ENCODE results near the gene ATP9A. TPM values are rescaled to one million over a fixed set of nuclear protein-coding genes. Genes with fewer than 3 reads are reported as not detected.

ATP9A gene
- total RNA-seq, 1 experiment from 2014 or later = 0.20 TPM

GRCh38 chr20:51584737-51585136 is 183.5 kb downstream of the ATP9A start:
- Histone ChIP-seq H3K27ac (no peak overlapping the region), H3K27me3 (peaks cover 4% of the 10 kb centered on the region; the same call in 1 of the 2 replicates), H3K36me3 (no peaks in the 10 kb centered on the region), H3K4me1 (no peaks in the 10 kb centered on the region), H3K9me3 (replicated peaks) (no peaks in the 10 kb centered on the region), H3K4me3 (no peak overlapping the region)
- DNase-seq = no peak

DNA sequence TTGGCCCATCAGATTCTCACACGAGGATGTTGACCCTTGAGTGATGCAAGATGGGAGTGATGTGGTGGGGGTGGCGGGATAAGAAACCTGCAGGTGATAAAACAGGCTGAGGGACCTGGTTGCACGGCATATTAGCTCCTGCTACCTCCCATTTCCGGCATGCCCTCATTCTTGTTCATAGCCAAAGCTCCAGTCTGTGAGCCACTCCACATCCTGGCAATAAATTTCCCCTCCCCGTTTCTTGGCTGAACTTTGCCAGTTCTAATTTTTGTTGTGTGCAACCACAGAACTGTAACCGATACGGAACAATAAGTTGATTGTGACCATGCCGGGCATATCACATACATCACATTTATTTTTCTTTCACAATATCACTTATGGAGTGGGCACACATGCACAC is 184.1 kb downstream of the ATP9A start:
- no peak for DNase-seq
- no peaks in the 10 kb centered on the region for H3K36me3 ChIP-seq
- H3K4me3 ChIP-seq = no peak overlapping the region
- H3K27me3 ChIP-seq = peaks cover 5% of the 10 kb centered on the region
- H3K9me3 ChIP-seq (replicated peaks) = no peaks in the 10 kb centered on the region
- no peaks in the 10 kb centered on the region for H3K4me1 ChIP-seq
- H3K27ac ChIP-seq = no peak overlapping the region

DNA sequence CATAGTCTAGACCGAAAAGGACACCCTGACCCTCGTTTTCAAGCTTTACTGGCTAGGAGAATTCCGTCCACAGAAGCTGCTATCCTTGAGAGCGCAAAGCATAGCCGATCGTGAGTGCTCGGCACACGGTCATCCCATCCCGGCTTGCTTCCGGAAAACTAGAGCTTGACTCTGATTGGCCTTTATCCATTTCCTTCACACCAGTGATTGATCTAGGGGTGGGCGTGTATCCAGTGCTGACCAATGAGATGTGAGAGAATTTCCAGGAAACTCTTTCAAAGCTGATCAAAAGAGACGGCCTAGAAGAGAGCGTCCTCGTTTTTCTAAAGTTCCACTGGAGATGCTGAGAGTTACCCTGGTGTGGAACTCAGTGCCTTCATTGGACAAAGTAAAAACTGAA is 184.7 kb downstream of the ATP9A start:
- Histone ChIP-seq H3K4me3 (no peak overlapping the region), H3K27me3 (peaks cover 5% of the 10 kb centered on the region), H3K4me1 (no peaks in the 10 kb centered on the region), H3K9me3 (replicated peaks) (no peaks in the 10 kb centered on the region), H3K36me3 (no peaks in the 10 kb centered on the region), H3K27ac (no peak overlapping the region)
- no peak for DNase-seq

DNA sequence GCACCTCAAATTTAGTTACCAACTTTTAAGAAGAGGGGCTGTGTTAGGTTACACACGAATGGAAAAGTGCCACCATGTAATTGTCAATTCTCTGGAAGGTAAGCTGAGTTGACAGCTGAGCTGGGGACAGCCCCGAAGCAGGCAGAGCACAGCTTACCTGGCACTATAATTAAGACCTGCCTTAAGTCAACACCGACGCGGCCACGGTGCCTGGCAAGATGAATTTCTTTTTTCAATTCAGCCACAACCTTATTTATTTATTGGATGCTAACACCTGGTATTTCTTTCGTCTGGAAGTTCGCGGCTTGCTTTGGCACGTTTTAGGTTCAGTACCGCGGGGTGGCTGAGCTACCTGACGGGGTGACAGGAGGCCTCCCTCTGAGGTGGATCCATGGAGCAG is 185.1 kb downstream of the ATP9A start:
- DNase-seq = no peak
- Histone ChIP-seq H3K36me3 (no peaks in the 10 kb centered on the region), H3K4me1 (no peaks in the 10 kb centered on the region), H3K27ac (no peak overlapping the region), H3K4me3 (no peak overlapping the region), H3K9me3 (replicated peaks) (no peaks in the 10 kb centered on the region), H3K27me3 (peaks cover 7% of the 10 kb centered on the region)

- H3K9me3 ChIP-seq (replicated peaks) = no peaks in the 10 kb centered on the region
- no peaks in the 10 kb centered on the region for H3K4me1 ChIP-seq
- H3K27ac ChIP-seq = no peak overlapping the region
- no peak for DNase-seq
- H3K4me3 ChIP-seq = no peak overlapping the region
- H3K36me3 ChIP-seq = no peaks in the 10 kb centered on the region
- H3K27me3 ChIP-seq = peaks cover 11% of the 10 kb centered on the region
Observed at GRCh38 chr20:51581571-51581970, 186.6 kb downstream of the ATP9A start.

DNA sequence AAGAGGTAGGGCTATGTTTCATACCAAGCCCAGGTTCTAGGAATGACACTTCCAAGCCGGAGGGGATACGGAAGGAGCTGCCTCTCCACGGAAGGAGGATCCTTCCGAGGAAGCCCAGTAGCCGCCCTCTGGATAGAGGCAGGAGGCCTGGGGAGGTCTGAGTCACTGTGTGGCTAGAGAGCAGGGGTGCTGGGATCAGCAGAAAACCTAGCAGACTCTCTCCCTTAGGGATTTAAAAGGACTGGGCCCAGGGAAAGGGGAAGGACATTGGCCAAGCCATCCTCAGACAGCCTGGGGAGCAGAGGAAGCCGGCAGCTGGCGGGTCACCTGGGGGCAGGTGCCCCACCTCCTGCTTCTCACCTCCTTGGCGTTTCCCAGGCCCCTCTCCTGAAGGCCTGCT is 189.1 kb downstream of the ATP9A start:
- H3K27ac ChIP-seq = no peak overlapping the region
- no peaks in the 10 kb centered on the region for H3K4me1 ChIP-seq
- no peak overlapping the region for H3K4me3 ChIP-seq
- H3K9me3 ChIP-seq (replicated peaks) = no peaks in the 10 kb centered on the region
- H3K36me3 ChIP-seq = no peaks in the 10 kb centered on the region
- no peak for DNase-seq
- peaks cover 11% of the 10 kb centered on the region for H3K27me3 ChIP-seq

DNA sequence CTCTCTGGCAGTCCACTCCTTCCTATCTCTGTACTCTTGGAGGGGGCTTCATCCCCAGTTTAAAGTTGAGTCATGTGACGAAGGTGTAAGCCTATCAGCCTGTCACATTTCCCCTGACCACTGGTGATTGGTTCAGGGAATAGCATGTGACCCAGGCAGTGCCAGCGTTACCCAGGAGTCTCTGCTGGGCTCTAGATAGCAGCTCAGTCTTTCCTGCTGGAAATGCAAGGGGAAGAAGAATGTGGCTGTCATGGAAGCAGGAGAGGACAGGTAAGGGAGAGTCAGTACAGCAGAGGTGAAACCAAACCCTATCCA is 190.1 kb downstream of the ATP9A start:
- no peak overlapping the region for H3K27ac ChIP-seq
- no peaks in the 10 kb centered on the region for H3K36me3 ChIP-seq
- no peak for DNase-seq
- no peaks in the 10 kb centered on the region for H3K4me1 ChIP-seq
- H3K4me3 ChIP-seq = no peak overlapping the region
- H3K9me3 ChIP-seq (replicated peaks) = no peaks in the 10 kb centered on the region
- peaks cover 11% of the 10 kb centered on the region for H3K27me3 ChIP-seq

DNA sequence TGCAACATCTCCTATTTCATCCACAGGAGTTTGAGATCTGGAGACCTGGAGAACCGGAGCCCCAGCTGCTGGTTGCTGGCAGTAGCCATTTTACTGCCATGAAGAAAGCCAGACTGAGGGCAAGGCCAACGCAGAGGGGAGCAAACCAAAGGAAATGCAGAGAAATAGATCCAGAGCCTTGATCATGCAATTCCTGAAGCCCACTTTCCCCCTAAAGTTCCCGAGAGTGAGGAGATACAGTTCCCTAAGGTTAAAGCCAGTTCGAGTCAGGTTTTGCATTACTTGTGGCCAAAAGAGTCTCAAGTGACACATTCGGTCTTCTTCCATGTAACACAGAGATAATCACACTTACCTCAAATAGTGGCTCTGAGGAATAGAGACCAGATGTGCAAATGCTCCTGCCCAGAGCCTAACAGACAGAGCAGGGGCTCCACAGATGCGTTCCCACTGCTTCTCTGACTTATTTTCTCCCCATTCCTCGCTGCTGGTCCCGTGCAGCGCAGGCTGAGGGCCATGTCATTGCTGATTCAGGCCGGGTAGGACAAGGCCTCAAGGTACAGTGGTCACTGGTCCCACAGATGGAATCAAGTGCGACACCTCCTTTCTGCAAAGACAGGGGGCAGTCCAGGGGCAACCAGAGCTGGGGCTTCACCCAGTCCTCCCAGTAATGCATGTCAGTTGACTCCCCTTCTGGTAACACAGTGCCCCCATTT is 190.6 kb downstream of the ATP9A start:
- Histone ChIP-seq H3K4me1 (no peaks in the 10 kb centered on the region), H3K27ac (no peak overlapping the region), H3K9me3 (replicated peaks) (no peaks in the 10 kb centered on the region), H3K27me3 (peaks cover 11% of the 10 kb centered on the region), H3K36me3 (no peaks in the 10 kb centered on the region), H3K4me3 (no peak overlapping the region)
- no peak for DNase-seq

GRCh38 chr20:51575486-51575885 is 192.7 kb downstream of the ATP9A start:
- DNase-seq = no peak
- no peak overlapping the region for H3K4me3 ChIP-seq
- H3K4me1 ChIP-seq = no peaks in the 10 kb centered on the region
- no peak overlapping the region for H3K27ac ChIP-seq
- no peaks in the 10 kb centered on the region for H3K9me3 ChIP-seq (replicated peaks)
- no peaks in the 10 kb centered on the region for H3K36me3 ChIP-seq
- H3K27me3 ChIP-seq = peaks cover 11% of the 10 kb centered on the region

GRCh38 chr20:51574248-51575033 is 193.7 kb downstream of the ATP9A start:
- no peak for DNase-seq
- peaks cover 6% of the 10 kb centered on the region for H3K27me3 ChIP-seq
- H3K27ac ChIP-seq = no peak overlapping the region
- H3K4me1 ChIP-seq = no peaks in the 10 kb centered on the region
- no peak overlapping the region for H3K4me3 ChIP-seq
- H3K9me3 ChIP-seq (replicated peaks) = no peaks in the 10 kb centered on the region
- H3K36me3 ChIP-seq = no peaks in the 10 kb centered on the region

DNA sequence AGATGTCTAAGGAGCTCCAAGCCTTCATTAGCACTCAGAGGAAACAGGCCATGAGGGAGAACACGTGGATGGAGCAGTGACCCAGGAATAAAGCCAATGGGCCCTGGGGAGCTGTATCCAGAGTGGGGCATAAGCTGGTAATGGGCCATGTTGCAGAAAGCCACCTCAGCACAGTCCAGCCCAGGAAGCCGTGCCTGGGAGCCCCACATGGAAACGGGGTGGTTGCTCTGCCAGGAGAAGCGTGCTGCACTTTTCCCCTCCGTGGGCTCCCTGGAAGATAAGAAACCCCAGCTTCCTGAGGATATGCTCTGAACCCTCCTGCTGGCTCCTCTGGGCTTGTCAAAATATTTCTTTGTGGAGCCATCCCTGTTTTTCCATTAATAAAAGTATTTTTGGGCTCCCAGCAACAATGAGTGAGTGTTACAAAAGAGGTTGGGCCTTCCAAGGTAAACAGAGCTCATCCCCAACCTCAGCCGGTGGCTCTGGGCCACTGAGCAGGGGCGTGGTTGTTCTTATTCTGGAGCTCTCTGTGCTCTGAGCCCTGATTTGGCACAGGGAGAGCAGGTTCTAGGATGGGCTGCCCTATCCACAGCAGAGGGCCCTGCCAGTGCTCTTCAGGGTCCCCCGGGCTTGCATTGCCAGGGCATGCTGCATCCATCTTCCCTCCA is 194.5 kb downstream of the ATP9A start:
- Histone ChIP-seq H3K4me3 (no peak overlapping the region), H3K27ac (no peak overlapping the region), H3K27me3 (peaks cover 6% of the 10 kb centered on the region; the same call in 1 of the 2 replicates), H3K9me3 (replicated peaks) (no peaks in the 10 kb centered on the region), H3K36me3 (no peaks in the 10 kb centered on the region), H3K4me1 (no peaks in the 10 kb centered on the region)
- no peak for DNase-seq

DNA sequence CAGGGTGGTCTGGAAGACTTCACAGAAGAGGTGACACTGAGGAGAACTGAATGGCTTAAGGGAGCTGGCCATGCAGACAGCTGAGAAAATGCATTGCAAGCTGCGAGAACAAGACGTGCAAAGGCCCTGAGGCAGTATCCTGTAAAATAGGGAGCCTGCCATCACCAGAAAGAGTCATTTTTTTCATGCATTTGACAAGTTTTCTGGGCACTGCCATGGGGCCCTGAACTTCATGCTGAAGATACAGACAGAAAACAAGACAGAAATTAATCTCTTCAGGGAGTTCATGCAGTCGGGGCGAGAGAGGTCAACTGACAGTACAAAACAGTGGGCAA is 196.8 kb downstream of the ATP9A start:
- Histone ChIP-seq H3K27me3 (no peaks in the 10 kb centered on the region; the same call in 1 of the 2 replicates), H3K36me3 (no peaks in the 10 kb centered on the region), H3K4me1 (no peaks in the 10 kb centered on the region), H3K9me3 (replicated peaks) (no peaks in the 10 kb centered on the region), H3K27ac (no peak overlapping the region), H3K4me3 (no peak overlapping the region)
- no peak for DNase-seq

DNA sequence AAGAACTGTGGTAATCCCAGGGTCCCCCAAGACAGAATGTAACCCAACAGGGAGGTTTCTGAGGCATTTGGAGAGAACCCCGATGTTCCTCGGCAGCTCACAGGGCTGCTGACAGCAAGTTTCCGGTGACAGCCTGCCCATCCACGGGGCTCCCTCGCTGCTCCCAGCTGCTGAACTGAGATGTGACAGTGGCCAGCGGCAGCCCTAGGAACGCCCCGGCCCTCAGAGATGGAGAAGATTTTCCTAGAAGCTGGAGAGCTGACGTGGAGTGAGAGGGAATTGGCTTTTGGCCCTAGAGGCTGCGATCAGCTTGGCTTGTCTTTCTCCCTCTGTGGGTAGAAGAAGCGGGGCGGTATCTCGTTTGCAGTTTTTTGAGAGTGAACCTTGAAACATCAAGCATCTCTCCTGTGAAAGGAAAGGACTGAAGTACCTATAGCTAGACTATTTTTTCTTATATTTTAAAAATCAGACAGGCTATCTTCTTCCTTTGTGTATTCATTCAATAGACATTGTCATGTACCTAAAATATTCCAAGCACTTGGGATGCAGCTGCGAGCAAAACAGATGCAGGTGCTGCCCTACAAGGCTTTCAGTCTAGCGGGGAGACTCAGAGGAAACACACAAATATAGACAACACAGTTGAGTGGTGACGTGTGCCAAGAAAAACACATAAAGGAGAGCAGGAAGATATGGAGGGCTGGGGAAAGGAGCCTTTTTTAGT is 197.3 kb downstream of the ATP9A start:
- H3K27ac ChIP-seq = no peak overlapping the region

DNA sequence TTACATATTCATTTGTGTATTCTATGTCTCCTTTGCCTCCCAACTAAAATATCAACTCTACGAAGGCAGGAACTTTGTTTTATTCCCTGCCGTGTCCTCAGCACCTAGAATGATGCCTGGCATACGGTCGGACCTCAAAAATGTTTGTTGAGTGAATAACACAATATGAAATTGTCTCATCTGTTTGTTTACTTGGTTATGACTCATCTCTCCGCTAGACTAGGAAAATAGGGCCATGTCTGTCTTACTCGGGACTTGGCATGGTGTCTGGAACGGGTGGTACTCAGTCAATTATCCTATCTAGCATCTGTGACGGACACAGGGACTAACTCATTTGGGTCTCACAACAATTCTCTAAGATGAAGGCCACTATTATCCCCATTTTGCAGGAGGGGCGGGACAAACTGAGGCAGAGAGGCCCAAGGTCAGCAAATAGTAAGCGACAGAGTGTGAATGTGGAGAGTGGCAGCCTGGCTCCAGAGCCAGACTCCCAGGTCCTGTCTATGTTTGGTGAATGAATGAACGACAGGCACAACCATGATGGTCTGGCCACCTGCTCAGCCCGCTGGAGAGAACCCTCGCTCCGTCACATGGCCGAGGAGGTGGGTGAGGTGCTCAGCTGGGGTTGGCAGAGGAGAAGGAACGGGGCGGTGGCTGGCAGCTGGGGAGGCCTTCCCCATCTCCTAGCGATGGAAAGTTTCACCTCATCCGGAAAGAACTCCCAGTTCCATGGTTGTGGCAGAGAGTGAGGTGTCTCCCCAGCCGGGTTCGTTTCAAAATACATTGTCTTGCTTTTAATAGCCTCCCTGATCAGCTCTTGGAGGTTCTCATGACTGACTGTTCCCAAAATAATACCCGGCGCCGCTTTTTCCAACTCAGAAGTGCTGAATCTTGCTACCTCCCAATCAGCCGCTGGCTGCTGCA is 198.1 kb downstream of the ATP9A start:
- no peaks in the 10 kb centered on the region for H3K9me3 ChIP-seq (replicated peaks)
- no peak for DNase-seq
- H3K36me3 ChIP-seq = no peaks in the 10 kb centered on the region
- no peaks in the 10 kb centered on the region for H3K4me1 ChIP-seq
- no peak overlapping the region for H3K4me3 ChIP-seq
- H3K27ac ChIP-seq = no peak overlapping the region
- H3K27me3 ChIP-seq = no peaks in the 10 kb centered on the region; the same call in 1 of the 2 replicates

More for the DNA sequence above, 197.3 kb downstream of the ATP9A start:
- H3K27me3 ChIP-seq = no peaks in the 10 kb centered on the region; the same call in 1 of the 2 replicates
- H3K9me3 ChIP-seq (replicated peaks) = no peaks in the 10 kb centered on the region
- no peaks in the 10 kb centered on the region for H3K4me1 ChIP-seq
- DNase-seq = no peak
- H3K36me3 ChIP-seq = no peaks in the 10 kb centered on the region
- H3K4me3 ChIP-seq = no peak overlapping the region
